Epithelial cell of esophagus (primary cell): ENCODE results near the gene UBR3.

ENCODE experiments used
- DNase-seq: peaks from one replicate; pipeline ENCODE4 v3.0.0; 2010; ENCODE audit warnings: low read depth
- H3K4me3 ChIP-seq: 2 replicates; pipeline ENCODE4 v1.5.1; 2011; ENCODE audit warnings: mild to moderate bottlenecking, low read length, control low read depth
- TF ChIP-seq, protein P1 (sequence below): IDR thresholded peaks from 2 replicates; pipeline ENCODE4 v1.5.1; 2011; ENCODE audit warnings: low read depth, mild to moderate bottlenecking, low read length, control low read depth, inconsistent platforms; ENCODE audit not compliant: insufficient read depth; ENCODE audit errors: missing control alignments

Gene UBR3

DNA sequence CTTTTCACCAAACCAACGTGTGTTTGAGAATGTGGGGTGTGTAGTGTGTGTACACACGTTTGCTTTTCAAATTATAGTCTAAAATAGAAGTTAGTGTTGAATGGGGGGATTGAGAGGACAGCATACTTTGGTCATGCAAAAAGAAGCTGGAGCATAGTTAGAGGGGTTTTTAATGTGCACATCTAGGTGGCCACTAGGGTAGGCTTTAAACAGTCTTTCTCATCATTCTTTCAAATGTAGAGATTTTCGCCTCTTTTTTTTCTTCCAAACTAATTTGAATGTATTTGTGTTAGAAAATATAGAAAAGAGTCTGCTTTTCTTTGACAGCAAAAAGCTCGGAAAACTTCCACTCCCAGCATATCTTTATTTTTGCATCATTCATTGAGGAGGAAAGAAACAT lies 185.5 kb downstream of the UBR3 start:
- DNase-seq, result no peak
- H3K4me3 ChIP-seq, result no peak overlapping the region
- TF ChIP-seq, protein P1, sequence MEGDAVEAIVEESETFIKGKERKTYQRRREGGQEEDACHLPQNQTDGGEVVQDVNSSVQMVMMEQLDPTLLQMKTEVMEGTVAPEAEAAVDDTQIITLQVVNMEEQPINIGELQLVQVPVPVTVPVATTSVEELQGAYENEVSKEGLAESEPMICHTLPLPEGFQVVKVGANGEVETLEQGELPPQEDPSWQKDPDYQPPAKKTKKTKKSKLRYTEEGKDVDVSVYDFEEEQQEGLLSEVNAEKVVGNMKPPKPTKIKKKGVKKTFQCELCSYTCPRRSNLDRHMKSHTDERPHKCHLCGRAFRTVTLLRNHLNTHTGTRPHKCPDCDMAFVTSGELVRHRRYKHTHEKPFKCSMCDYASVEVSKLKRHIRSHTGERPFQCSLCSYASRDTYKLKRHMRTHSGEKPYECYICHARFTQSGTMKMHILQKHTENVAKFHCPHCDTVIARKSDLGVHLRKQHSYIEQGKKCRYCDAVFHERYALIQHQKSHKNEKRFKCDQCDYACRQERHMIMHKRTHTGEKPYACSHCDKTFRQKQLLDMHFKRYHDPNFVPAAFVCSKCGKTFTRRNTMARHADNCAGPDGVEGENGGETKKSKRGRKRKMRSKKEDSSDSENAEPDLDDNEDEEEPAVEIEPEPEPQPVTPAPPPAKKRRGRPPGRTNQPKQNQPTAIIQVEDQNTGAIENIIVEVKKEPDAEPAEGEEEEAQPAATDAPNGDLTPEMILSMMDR, result no peak

DNA sequence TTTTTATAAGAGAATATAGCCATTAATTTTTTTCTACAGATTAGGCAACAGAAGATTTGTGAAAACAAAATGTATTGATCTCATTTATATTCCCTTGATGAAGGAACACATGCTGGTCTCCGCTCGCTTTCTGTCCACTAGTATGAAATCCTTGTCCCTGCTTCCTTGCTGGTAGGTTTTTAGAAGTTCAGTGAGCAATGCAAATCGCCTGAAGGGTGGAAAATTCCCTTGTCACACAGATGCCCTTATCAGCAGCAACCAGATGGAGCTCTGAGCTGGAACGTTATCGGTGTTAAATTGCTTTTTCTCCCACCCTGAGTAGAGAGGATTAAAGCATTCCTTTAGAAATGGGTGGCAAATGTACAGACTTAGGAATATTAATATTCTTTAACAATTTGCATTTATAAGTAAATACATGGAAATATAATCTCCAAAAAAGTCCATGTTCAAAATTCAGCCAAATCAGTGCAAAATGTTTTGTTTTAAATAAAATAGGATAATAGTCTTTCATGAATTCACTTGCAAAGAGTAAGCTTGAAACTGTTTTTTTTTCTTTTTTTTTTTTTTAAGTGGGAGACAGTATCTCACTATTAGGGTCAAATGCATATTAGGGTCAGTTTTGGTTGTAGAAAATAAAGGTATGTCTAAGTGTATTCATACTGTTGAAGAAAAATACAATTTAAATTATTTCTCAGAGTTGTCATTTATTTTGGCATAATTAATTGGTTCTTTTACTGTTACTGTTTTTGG lies 186.7 kb downstream of the UBR3 start:
- TF ChIP-seq, protein P1, result no peak
- DNase-seq, result no peak
- H3K4me3 ChIP-seq, result no peak overlapping the region

DNA sequence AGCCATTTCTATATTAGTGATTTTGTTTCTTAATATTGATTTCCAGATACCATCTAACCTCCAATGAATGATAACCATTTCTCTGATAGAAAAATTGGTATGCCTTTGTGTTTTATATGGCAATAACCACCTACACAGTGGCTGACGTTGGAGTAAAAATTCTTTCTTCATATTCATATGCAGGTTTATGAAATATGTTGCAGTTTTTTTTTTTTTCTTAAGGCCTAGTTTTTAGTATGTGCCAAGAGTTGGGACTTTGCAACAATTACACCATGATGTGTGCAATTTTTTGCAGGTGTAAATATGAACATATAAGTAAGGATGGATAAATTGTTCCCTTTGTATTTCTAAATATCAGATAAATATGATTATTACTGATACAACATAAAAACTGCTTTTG lies 187.5 kb downstream of the UBR3 start:
- H3K4me3 ChIP-seq, result no peak overlapping the region
- TF ChIP-seq, protein P1, result no peak
- no peak for DNase-seq

DNA sequence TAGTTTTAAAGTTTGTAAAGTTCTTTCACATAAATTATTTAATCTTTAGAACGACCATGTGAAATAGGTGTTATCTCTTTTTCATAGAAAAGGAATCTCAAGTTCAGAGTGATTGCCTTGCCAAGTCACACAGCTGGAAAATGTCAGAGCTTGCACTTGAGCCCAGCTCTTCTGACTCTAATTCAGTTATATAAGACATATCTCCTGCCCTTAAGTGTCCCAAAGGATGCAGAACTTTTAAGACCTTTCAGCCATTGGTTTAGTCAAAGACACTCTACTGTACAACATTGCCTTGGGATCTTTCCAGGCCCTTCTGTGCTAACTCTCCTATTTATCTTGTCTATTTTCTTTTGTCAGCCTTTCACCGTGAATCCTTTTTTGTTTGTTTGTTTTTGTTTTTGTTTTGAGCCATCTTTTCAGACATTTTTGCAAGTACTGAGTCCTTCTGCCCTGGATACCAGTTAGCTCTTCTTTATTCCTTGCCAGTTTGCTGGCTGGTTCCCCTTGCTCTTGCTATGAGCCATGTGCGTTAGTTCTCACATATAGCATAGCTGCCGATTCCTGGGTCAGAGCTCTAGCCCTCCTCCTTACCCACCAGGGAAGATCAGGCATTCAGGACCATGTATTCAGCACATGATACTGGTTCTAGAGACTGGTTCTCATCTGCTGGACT lies 190.7 kb downstream of the UBR3 start:
- TF ChIP-seq, protein P1, result no peak
- no peak overlapping the region for H3K4me3 ChIP-seq
- DNase-seq, result no peak

DNA sequence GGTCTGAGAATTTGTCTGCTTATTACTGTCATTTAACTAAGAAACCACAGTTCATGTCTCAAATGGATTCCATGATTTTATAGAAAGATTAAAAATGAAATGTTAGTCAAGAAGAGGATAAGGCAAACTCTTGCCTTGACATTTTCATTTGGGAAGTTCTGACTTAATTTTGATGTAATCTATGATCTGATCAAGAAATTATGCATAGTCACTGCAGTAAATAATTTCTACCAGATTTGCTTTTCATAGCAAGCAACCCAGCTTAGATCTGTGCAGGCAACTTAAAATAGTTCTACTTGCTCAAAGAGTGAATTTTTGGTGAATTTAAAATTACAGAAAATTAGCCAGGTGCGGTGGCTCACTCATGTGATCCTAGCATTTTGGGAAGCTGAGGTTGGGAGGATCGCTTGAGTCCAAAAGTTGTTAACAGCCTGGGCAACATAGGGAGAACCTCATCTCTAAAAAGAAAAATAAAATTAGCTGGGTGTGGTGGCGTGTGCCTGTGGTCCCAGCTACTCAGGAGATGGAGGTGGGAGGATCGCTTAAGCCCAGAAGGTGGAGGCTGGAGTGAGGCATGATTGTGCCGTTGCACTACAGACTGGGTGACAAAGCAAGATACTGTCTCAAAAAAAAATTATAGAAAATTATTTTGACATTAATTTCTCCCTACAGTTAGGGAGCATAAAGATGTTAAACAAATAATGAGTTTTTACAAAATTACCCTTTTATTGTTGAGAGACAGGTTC lies 192.0 kb downstream of the UBR3 start:
- no peak for DNase-seq
- TF ChIP-seq, protein P1, result no peak
- H3K4me3 ChIP-seq, result no peak overlapping the region

DNA sequence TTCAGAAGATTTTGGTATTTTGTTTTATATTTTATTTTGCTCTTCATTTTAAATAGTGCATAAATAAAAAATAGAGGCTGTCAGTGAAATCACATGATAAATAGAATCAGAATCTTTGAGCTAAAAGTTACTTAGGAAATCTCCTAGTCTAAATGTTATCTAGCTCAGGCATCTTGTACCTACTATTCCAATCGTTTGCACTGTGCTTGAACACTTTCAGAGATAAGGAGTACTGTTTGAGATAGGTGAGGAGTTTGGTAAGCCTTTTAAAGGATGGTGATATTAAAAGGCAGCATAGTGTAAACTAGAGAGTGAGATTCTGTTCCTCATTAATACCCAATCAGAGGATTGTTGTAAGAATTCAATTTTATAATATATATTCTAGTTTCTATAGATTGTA lies 193.5 kb downstream of the UBR3 start:
- DNase-seq, result no peak
- TF ChIP-seq, protein P1, result no peak
- no peak overlapping the region for H3K4me3 ChIP-seq
